GM12873 (cell line): Measurements from ENCODE around the gene SPRYD4.

Experiments
- CTCF ChIP-seq: IDR thresholded peaks from 2 replicates; pipeline ENCODE4 v1.5.1; 2012; ENCODE audit warnings: low read depth, mild to moderate bottlenecking, moderate library complexity, low read length, control low read depth; ENCODE audit not compliant: insufficient read depth; ENCODE audit errors: missing control alignments

Gene SPRYD4

DNA sequence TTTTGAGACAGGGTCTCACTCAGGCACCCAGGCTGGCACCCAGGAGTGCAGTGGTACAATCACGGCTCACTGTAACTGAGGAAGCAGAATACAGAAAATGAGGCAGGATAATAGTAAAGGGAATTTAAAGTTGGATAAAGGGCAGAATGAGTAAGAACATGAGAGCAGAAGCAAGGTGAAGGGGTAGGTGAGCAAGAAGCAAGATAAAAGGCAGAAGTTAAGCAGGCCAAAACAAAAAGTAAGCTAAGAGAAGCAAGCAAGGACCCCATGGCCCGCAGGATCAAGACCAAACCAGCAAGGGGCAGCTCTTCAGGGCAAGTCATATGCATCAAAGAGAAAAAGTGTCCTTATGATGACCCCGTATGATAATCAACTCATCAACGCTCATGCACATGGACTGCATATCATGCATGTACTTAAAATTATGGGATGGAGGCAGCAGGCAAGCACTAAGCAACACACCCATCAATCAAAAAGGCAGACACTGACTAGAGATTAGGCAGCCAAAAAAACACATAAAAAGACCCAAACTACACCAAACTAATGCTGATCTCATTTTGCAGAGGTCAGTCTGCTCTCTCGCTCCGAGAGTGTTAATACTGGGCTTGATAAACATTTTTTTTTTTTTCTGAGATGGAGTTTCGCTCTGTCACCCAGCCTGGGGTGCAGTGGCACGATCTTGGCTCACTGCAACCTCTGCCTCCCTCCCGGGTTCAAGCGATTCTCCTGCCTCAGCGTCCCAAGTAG, 30.8 kb upstream of the SPRYD4 start:
- TF ChIP-seq CTCF = no peak

DNA sequence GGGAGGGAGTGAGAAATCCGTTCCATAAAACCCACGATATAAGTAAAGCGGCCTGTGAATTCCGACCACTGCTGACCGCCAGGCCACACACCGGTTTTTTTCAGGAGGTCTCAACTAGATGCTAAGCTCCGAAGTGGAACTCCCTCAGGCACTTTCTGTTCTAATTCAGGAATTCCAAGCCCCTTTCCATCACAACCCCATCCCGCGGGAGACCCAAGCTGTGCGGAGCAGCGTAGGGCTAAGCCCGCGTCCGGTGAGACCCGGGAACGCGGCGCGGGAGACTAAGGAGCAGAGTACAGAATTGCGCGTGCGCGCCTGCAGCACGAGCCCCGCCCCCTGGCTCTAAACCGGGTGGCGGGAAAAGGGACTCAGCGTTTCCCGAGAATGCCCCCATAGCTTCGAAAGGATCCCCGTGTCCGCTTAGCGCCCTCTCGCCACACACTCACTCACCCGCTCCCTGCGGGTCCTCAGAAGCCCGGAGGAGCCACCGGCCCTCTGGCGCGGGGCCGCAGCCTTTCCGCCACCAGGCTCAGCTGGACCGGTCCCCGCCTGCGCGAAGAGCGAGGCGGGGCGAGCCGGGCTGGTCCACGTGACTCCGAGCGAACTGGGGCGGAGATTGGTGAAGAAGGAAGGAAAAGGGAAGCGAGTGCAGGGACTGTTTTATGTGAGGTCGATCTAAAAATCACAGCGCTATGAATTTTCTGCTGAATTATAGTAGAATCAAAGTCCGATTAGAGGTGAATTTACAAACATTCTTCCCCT, 19.3 kb upstream of the SPRYD4 start, which contains the start of gene TIMELESS:
Gene TIMELESS, minus strand, starts transcription at position 567 of the 762 bp plus-strand sequence. CDS start 15,256 bp downstream, outside the sequence.
- no peak for TF ChIP-seq CTCF

DNA sequence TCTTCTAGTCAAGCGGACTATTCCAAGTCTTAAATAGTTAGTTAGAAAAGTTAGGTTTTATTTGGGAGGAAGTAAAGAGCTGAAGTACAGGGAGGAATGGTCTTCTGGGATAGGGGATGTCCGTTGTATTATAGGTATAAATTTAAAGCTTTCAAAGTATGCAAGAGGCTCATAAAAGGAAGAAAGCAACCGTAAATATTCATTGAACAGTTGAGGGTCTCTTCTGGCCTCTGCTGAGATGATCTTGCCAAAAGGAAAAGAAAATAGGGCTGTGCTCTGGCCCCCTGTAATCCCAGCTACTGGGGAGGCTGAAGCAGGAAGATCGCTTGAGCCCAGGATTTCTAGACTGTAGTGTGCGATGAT, 18.8 kb upstream of the SPRYD4 start:
- TF ChIP-seq CTCF = no peak

GRCh38 chr12:56450241-56450640, 18.1 kb upstream of the SPRYD4 start:
- TF ChIP-seq CTCF = no peak

- TF ChIP-seq CTCF = no peak
These were observed 17.2 kb upstream of the SPRYD4 start for GRCh38 chr12:56451147-56451546.

- no peak for TF ChIP-seq CTCF
These were observed 13.8 kb upstream of the SPRYD4 start, which contains the start of gene MIP for GRCh38 chr12:56454557-56454956. MIP (minus strand) TSS chr12:56454657; CDS start chr12:56454613, 44 bp downstream.

GRCh38 chr12:56457817-56458216, 10.6 kb upstream of the SPRYD4 start:
- TF ChIP-seq CTCF = no peak
